Skeletal muscle tissue (tissue), 4 donors: ENCODE data around the gene AKNA. TPM values are rescaled to one million over a fixed set of nuclear protein-coding genes. Genes with fewer than 3 reads are reported as not detected.
"Not testable (repeated sequence)": the region's sequence is repeated elsewhere in the genome, so short reads cannot be mapped to it uniquely, and the experiment has no call there.

Experiments used
- H3K27ac ChIP-seq: one replicate; pipeline ENCODE4 v1.7.0; 2013; ENCODE audit warnings: mild to moderate bottlenecking, low read depth, low read length, inconsistent platforms
- H3K27me3 ChIP-seq, 3 donors: one replicate each; pipeline ENCODE4 v1.7.0; 2013; ENCODE audit warnings: low read length in 3 of 3; ENCODE audit not compliant: control insufficient read depth in 3 of 3, insufficient read depth in 3 of 3
- H3K36me3 ChIP-seq, 3 donors: one replicate each; pipeline ENCODE4 v1.7.0; 2013; ENCODE audit warnings: low read length in 3 of 3; ENCODE audit not compliant: control insufficient read depth in 3 of 3, insufficient read depth in 3 of 3
- H3K4me1 ChIP-seq, 3 donors: one replicate each; pipeline ENCODE4 v1.7.0; 2013; ENCODE audit warnings: low read length in 3 of 3, mild to moderate bottlenecking in 3 of 3; ENCODE audit not compliant: control insufficient read depth in 3 of 3, insufficient read depth in 3 of 3
- H3K4me3 ChIP-seq, 3 donors: one replicate each; pipeline ENCODE4 v1.7.0; 2013; ENCODE audit warnings: low read length in 3 of 3
- H3K9ac ChIP-seq, 3 donors: one replicate each; pipeline ENCODE4 v1.7.0; 2013; ENCODE audit warnings: low read length in 3 of 3, mild to moderate bottlenecking in 3 of 3, moderate library complexity in 2 of 3, low read depth in 1 of 3
- H3K9me3 ChIP-seq, 3 donors: one replicate each; pipeline ENCODE4 v1.7.0; 2013; ENCODE audit warnings: low read length in 3 of 3; ENCODE audit not compliant: control insufficient read depth in 3 of 3
- total RNA-seq: library from RNA; depleted of rRNA; stranded (reverse); fragments of >200 nt; gene quantifications from one replicate; pipeline ENCODE4 v1.2.3, GENCODE V29; 2014
- donor health status: Osteomylitis.

The AKNA gene
- total RNA-seq, 1 donor from 2014 or later: 6.3 TPM

DNA sequence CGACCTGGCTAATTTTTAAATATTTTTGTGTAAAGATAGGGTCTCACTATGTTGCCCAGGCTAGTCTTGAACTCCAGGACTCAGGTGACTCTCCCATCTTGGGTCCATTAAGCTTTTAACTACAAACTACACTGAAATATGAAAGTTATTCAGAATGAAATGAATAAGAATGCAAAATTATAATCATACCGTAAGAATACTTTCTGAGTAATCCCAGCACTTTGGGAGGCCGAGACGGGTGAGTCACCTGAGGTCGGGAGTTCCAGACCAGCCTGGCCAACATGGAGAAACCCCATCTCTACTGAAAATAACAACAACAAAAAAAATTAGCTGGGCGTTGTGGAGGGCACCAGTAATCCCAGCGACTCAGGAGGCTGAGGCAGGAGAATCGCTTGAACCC lies 66.0 kb downstream of the AKNA start:
- Histone ChIP-seq H3K36me3 (no peaks in the 10 kb centered on the region), H3K27me3 (peaks cover 0 to 7% (median 2%) of the 10 kb centered on the region in 3 donors), H3K4me1 (no peaks in the 10 kb centered on the region), H3K27ac (no peak overlapping the region), H3K4me3 (no peak overlapping the region), H3K9me3 (no peaks in the 10 kb centered on the region), H3K9ac (no peak overlapping the region)

GRCh38 chr9:114320710-114321109 lies 67.1 kb downstream of the AKNA start:
- not testable (repeated sequence) for H3K4me1 ChIP-seq, H3K9ac ChIP-seq

DNA sequence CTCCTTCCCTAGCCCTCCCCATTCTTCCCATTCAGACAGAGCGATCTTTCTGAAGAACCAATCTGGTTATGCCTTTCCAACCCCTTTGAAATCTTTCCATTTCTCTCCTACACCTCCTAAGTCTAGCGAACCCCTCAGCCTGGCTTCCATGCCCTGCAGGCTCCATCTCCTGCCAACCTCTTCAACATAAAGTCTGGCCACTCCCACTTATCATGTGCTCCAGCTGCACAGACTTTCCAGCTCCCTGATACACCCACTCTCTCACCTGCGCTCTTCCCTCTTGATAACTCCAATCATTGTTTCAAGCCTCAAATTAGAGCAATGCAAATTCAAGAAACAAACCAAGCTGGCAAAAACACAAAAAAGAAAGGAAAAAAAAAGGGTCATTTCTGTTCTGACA lies 68.6 kb downstream of the AKNA start:
- no peak overlapping the region for H3K4me3 ChIP-seq

More at GRCh38 chr9:114320710-114321109, 67.1 kb downstream of the AKNA start:
- not testable (repeated sequence) for H3K27me3 ChIP-seq, H3K36me3 ChIP-seq, H3K4me3 ChIP-seq, H3K27ac ChIP-seq, H3K9me3 ChIP-seq

GRCh38 chr9:114318416-114318815 lies 69.4 kb downstream of the AKNA start:
- Histone ChIP-seq H3K4me3 (no peak overlapping the region), H3K4me1 (no peaks in the 10 kb centered on the region), H3K9me3 (peaks cover 0 to 2% (median 0%) of the 10 kb centered on the region in 3 donors), H3K27me3 (peaks cover 0 to 2% (median 0%) of the 10 kb centered on the region in 3 donors), H3K27ac (no peak overlapping the region), H3K9ac (no peak overlapping the region), H3K36me3 (no peaks in the 10 kb centered on the region)

More for the DNA sequence above, 68.6 kb downstream of the AKNA start:
- peaks cover 0 to 3% (median 2%) of the 10 kb centered on the region in 3 donors for H3K27me3 ChIP-seq
- H3K9me3 ChIP-seq: peaks cover 0 to 2% (median 0%) of the 10 kb centered on the region in 3 donors
- no peaks in the 10 kb centered on the region for H3K36me3 ChIP-seq
- H3K27ac ChIP-seq: no peak overlapping the region
- H3K4me1 ChIP-seq: no peaks in the 10 kb centered on the region
- no peak overlapping the region for H3K9ac ChIP-seq

GRCh38 chr9:114317665-114318357 lies 70.0 kb downstream of the AKNA start:
- no peaks in the 10 kb centered on the region for H3K36me3 ChIP-seq
- no peak overlapping the region for H3K9ac ChIP-seq
- H3K4me1 ChIP-seq: no peaks in the 10 kb centered on the region
- no peak overlapping the region for H3K27ac ChIP-seq
- peaks cover 0 to 2% (median 0%) of the 10 kb centered on the region in 3 donors for H3K27me3 ChIP-seq
- H3K4me3 ChIP-seq: no peak overlapping the region
- peaks cover 0 to 2% (median 0%) of the 10 kb centered on the region in 3 donors for H3K9me3 ChIP-seq

- no peak overlapping the region for H3K4me3 ChIP-seq
- no peaks in the 10 kb centered on the region for H3K4me1 ChIP-seq
- H3K36me3 ChIP-seq: peaks cover 0 to 4% (median 0%) of the 10 kb centered on the region in 3 donors
- peaks cover 0 to 2% (median 0%) of the 10 kb centered on the region in 3 donors for H3K9me3 ChIP-seq
- peaks cover 0 to 2% (median 0%) of the 10 kb centered on the region in 3 donors for H3K27me3 ChIP-seq
- H3K9ac ChIP-seq: no peak overlapping the region
- H3K27ac ChIP-seq: no peak overlapping the region
Measured at GRCh38 chr9:114316605-114317230, 71.1 kb downstream of the AKNA start.

GRCh38 chr9:114315723-114316363 lies 71.9 kb downstream of the AKNA start:
- Histone ChIP-seq H3K4me3 (no peak overlapping the region), H3K9ac (no peak overlapping the region), H3K36me3 (peaks cover 0 to 4% (median 0%) of the 10 kb centered on the region in 3 donors), H3K27me3 (peaks cover 0 to 2% (median 0%) of the 10 kb centered on the region in 3 donors), H3K4me1 (no peaks in the 10 kb centered on the region), H3K27ac (no peak overlapping the region), H3K9me3 (peaks cover 0 to 2% (median 0%) of the 10 kb centered on the region in 3 donors)

- Histone ChIP-seq H3K27me3 (peaks cover 0 to 2% (median 0%) of the 10 kb centered on the region in 3 donors), H3K4me3 (no peak overlapping the region), H3K36me3 (peaks cover 0 to 4% (median 3%) of the 10 kb centered on the region in 3 donors), H3K9ac (no peak overlapping the region), H3K27ac (no peak overlapping the region), H3K9me3 (peaks cover 0 to 2% (median 0%) of the 10 kb centered on the region in 3 donors), H3K4me1 (no peaks in the 10 kb centered on the region)
Measured at GRCh38 chr9:114314881-114315722, 72.7 kb downstream of the AKNA start.

GRCh38 chr9:114314256-114314867 lies 73.4 kb downstream of the AKNA start:
- Histone ChIP-seq H3K4me3 (no peak overlapping the region), H3K9ac (no peak overlapping the region), H3K9me3 (peaks cover 0 to 2% (median 0%) of the 10 kb centered on the region in 3 donors), H3K4me1 (no peaks in the 10 kb centered on the region), H3K27ac (no peak overlapping the region), H3K36me3 (peaks cover 0 to 4% (median 3%) of the 10 kb centered on the region in 3 donors), H3K27me3 (peaks cover 0 to 2% (median 0%) of the 10 kb centered on the region in 3 donors)
